NCI-H2196 (cell line): ENCODE data around the gene CNN3.
"Not testable (repeated sequence)": the region's sequence is repeated elsewhere in the genome, so short reads cannot be mapped to it uniquely, and the experiment has no call there.

Experiments
- DNase-seq: peaks from one replicate; lab custom pipeline; 2025; ENCODE audit not compliant: unreplicated experiment; lab: John Stamatoyannopoulos, UW

Gene CNN3

GRCh38 chr1:94949681-94950661 is 23.1 kb upstream of the CNN3 start:
- DNase-seq: peak; percentile 84

DNA sequence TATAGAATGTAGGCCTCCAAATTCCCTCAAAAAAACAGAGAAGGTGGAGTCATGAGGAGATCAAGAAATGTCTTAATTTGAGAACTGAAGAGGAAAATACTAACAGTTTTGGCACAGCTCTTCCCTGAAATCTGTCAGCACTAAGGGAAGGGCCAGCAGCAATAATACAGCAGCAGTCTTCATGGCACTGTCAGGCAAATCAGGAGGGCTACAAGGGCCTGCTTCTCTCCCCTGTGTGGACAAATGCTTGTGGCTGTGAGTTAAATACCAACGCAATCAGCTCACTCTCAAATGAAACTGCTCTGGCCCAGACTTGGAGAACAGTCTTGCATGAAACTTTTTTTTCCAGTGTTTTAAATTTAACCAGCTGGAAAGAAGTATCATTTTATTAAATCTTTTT is 20.5 kb upstream of the CNN3 start:
- DNase-seq: no peak

DNA sequence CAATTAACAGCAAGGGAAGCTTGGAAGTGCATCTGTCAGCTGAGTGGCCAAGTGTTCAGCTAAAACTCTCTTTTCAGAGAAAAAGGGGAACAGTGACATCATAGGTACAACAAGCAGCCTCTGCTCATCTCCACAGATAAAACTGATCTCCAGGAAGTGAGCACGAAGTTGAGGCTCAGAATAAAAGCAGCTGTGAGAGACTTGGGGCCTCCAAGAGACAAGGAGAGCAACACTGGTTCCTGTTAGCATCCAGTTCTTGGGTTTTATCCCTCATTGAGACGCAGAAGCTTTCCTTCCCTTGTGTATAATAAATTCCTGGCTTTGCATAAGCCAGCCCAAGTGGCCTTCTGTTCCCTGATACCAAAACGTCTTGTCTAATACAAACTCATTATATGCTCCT is 20.0 kb upstream of the CNN3 start:
- DNase-seq: no peak

GRCh38 chr1:94942171-94943128 is 15.5 kb upstream of the CNN3 start:
- no peak for DNase-seq

DNA sequence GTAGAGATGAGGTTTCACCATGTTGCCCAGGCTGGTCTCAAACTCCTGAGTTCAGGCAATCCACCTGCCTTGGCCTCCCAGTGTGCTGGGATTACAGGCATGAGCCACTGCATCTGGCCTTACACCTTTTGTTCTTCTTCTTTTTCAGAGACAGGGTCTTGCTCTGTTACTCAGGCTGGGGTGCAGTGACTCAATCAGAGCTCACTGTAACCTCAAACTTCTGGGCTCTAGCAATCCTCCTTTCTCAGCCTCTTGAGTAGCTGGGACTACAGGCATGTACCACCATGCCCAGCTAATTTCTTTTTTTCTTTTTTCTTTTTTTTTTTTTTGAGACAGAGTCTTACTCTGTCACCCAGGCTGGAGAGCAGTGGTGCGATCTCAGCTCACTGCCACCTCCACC is 14.6 kb upstream of the CNN3 start:
- DNase-seq: not testable (repeated sequence)

GRCh38 chr1:94940738-94941137 is 13.8 kb upstream of the CNN3 start:
- DNase-seq: no peak

GRCh38 chr1:94937820-94938219 is 10.9 kb upstream of the CNN3 start:
- no peak for DNase-seq

DNA sequence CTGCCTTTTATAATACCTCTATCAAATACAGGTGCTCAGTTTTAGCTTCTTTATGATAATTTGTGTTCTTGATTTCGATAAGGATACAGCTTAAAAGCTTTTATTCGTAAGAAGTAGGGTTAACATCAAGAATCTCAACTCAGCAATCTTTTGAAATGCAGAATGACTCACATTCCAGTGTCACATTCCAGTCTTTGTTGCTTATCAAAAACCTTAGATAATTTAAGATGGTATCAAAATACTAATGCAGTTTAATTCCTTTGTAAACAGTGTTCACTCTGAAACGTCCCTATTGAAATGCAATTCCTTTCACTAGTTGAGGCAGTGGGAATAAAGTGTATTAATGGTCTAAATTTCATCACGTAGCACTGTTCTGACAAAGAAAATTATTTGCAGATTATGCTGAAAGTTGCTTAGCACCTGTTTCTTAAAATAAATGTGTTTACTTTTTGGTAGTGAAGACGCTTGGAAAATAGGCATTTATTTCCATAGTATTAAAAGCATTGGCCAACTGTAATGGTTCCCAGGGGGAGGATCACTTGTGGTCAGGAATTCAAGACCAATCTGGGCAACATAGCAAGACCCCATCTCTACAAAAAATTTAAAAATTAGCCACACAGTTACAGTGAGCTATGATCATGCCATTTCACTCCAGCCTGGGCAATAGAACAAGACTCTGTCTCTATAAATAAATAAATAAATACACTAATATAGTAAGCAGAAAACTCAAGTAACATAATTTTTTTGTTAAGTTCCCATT is 10.1 kb upstream of the CNN3 start:
- no peak for DNase-seq

DNA sequence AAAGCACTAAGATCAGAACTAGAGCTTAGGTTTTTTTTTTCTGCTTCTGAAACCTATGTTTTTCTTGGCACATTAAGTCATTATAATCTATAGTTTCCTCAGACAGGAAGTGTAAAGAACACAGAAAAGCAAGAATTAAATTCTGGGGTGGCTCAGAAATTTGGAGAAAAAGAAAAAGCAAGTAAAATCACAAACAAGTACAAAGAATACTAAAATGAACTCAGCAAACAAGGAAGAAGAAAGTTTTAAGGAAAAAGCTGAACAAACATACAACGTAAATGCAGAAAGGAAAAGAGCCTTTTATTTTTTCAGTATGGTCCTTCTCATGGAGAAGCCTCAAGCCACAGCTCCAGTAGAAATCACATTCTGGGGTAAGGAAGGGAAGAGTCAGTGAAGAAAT is 8.6 kb upstream of the CNN3 start:
- DNase-seq: no peak

GRCh38 chr1:94935034-94935433 is 8.1 kb upstream of the CNN3 start:
- DNase-seq: no peak

DNA sequence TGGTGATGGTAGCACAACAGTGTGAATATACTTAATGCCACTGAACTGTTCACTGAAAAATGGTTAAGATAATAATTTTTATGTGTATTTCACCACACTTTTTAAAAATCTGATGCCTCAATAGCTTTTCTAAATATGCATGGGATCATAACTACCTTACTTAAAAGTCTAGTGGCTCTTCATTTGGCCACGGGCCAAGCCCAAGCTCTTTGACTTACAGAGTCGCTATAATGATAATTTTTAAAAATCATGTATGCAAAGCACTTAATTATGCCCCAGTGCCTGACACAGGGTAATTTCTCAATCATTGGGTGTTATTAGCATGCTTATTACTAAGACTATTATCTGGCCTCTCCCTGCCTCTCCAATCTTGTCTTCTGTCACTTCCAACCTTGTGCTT is 7.6 kb upstream of the CNN3 start:
- DNase-seq: no peak

DNA sequence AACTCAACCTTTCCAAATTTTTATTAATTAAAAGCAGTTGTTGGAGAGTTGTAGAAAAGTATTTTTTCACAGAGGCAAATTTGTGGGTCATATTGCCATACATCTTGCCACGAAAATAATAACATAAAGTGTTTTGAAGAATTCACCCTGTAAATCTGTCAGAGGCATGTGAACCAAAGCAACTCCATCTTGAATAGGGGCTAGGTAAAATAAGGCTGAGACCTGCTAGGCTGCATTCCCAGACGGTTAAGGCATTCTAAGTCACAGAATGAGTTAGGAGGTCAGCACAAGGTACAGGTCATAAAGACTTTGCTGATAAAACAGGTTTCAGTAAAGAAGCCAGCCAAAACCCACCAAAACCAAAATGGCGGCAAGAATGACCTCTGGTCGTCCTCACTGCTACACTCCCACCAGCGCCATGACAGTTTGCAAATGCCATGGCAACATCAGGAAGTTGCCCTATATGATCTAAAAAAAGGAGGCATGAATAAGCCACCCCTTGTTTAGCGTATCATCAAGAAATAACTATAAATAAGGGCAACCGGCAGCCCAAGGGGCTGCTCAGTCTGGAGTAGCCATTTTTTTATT is 4.4 kb upstream of the CNN3 start:
- no peak for DNase-seq

GRCh38 chr1:94929351-94930217 is 2.7 kb upstream of the CNN3 start:
- no peak for DNase-seq

DNA sequence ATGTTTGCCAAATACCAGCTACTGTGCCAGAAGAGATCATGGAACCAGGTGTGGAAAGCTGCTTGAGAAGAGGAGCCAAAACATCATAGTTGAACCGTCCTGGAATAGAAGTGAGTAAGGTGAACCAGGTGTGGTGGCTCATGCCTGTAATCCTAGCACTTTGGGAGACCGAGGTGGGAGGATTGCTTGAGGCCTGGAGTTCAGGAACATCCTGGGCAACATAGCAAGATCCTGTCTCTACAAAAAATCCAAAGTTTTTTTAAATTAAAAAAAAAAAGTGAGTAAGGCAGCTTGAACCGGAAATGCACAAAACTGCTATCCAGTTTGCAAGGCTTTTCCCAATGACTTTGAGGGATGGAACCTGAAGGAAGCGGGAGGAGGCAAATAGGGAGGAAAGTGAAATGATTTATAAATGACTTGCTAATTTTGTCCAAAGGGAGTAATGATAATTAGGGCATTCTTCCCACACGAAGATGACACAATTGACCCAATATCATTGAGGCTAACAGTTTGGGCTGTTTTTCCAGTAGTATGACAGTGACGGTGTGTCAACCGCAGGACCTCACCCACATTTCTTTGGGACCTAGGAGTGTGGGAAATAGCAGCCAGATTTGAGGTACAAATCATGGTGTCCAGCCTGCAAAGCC is 1.5 kb upstream of the CNN3 start:
- no peak for DNase-seq

GRCh38 chr1:94927405-94928175 is 680 bp upstream of the CNN3 start:
- DNase-seq: peak; percentile 81

DNA sequence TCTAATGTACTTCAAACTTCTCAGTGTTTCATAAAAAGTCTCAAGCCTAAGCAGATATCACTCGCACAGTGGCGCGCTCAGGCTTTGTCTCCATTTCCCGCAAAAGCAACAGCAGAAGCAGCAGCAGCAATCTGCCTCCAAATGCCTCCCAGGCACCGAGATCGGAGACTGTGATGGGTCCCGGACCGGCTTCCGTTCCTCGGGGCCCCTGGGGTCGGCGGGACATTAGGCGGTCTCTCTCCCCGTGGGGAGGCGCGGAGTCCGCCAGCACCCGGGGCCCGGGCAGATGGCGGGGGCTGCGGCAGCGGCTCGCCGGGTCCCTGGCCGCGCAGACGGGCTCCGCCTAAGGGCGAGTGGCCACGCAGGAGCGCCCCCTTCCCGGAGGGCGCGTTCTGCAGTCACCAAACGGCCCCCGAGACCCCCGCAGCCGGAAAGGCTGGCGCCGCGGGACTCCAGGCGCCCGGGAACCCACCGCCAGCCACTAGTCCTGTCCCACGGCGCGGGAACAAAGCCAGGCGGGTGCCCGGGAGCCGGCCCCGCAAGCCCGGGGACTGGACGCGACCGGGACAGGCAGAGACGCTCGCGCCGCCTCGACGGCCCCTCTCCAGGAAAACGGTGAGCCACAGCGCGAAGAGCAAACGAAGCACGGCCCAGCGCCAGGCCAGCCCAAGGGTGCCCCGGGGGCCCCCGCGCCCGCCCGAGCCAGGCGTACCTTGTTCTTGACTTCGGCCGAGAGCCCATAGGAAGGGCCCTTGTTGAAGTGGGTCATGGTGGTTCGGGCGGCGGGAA is 590 bp downstream of the CNN3 start:
- peak; percentile 51 for DNase-seq

DNA sequence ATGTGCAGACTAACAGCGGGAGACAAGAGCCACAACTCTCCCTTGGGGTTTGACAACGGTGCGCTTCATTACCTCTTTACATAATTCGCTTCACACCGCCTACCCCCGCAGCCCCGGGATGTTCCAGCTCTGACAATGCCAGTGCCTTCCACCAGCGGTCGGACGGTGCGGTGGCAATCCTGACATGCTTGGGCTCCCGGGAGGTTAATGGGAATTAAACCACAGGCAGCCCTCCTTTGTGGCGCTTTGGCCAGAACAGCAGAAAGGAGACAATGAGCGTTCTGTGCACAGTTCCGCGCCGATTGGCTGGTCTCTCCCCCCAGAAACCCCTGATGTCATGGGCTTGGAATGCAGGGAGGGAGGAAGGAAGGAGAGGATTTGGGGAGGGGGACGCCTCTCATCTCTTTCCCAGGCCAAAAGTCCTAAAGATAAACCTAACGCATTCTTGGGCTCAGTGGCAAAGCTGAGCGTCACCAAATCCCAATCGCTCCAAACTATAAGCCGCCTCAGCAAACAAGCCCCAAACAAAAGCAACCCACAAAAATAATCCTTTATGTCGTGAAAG is 1.3 kb downstream of the CNN3 start:
- DNase-seq: peak; percentile 62
